ENCODE measurements around the gene ZBTB16.

The ZBTB16 gene

DNA sequence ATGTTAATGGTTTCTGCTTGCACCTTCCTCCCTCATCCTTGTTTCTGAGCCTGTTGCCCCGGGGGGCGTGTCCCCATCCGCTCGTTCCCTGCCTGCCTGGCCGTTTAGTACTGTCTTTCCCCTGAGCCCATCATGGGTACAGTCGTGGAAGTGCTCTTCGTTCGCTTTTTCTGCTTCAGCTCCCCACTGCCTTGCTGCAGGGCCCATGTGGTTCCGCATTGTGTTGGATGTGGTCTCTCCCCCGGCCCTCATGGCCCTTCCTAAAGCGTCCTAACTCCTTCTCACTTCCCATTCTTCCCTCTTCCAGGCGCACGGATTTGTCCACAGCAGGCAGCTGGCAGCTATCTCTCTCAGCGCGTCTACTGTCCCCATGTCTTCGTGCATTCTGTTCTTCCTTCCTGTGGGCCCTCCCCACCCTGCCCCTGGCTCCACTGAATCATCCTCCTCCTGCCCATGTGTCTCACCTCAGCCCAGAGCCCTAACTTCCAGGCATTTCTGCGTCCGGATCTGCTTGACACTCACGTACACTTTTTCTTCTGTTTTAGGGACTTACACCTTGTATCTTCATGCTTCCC lies 98.1 kb downstream of the ZBTB16 start:
- TF ChIP-seq, protein P1, sequence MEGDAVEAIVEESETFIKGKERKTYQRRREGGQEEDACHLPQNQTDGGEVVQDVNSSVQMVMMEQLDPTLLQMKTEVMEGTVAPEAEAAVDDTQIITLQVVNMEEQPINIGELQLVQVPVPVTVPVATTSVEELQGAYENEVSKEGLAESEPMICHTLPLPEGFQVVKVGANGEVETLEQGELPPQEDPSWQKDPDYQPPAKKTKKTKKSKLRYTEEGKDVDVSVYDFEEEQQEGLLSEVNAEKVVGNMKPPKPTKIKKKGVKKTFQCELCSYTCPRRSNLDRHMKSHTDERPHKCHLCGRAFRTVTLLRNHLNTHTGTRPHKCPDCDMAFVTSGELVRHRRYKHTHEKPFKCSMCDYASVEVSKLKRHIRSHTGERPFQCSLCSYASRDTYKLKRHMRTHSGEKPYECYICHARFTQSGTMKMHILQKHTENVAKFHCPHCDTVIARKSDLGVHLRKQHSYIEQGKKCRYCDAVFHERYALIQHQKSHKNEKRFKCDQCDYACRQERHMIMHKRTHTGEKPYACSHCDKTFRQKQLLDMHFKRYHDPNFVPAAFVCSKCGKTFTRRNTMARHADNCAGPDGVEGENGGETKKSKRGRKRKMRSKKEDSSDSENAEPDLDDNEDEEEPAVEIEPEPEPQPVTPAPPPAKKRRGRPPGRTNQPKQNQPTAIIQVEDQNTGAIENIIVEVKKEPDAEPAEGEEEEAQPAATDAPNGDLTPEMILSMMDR (IDR thresholded peaks at IDR 0.05), result no peak
- no peak for DNase-seq (ENCODE audit: low spot score)
- Histone ChIP-seq H3K4me3 (peak overlapping the region; percentile 21), H3K27ac (peak overlapping the region; percentile 98 to 99)

DNA sequence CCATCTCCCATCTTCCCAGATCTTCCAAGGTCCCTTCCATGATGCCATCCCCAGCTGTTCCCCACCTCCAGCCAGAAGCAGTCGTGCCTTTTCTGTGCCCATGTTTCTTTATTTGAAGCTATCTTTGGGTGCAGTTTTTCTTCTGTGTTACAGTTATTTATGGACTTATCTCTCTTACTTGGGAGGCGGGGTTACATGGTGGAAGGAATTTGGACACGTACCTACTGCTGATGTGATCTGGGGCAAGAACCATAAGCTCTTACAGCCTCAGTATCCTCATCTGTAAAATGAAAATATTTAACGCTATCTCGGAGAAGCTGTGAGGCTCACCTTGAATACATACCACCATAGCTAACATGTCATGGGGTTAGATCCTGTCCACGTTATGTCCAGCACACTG lies 98.9 kb downstream of the ZBTB16 start:
- peak overlapping the region; percentile 98 to 99 for H3K27ac ChIP-seq
- TF ChIP-seq, protein P1 (IDR thresholded peaks at IDR 0.05), result no peak

DNA sequence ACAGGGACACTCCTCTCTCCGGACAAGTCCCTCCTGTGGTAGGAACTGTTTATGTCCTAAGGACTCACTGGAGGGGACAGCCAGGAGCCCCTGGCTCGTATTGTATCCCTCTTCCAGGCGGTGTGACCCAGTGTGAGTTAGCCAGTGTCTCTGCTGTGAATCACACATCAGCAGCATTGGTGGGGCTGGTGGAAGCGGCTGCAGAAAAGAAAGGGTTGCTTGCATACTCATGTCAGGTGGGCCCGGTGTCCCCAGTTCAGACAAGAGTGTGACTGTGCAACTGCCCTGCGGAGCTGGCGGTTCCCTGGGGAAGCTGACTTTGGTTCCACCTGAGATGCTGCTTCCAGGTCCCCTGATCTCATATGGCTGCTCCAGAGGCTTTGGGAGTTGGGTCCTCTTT lies 99.4 kb downstream of the ZBTB16 start:
- DNase-seq (ENCODE audit: low spot score), result no peak
- H3K27ac ChIP-seq, result peak overlapping the region; percentile 98 to 99
- peak overlapping the region; percentile 11 for H3K4me3 ChIP-seq
- TF ChIP-seq, protein P1 (IDR thresholded peaks at IDR 0.05), result no peak

More for the DNA sequence above, 98.9 kb downstream of the ZBTB16 start:
- H3K4me3 ChIP-seq, result no peak overlapping the region
- DNase-seq (ENCODE audit: low spot score), result no peak

DNA sequence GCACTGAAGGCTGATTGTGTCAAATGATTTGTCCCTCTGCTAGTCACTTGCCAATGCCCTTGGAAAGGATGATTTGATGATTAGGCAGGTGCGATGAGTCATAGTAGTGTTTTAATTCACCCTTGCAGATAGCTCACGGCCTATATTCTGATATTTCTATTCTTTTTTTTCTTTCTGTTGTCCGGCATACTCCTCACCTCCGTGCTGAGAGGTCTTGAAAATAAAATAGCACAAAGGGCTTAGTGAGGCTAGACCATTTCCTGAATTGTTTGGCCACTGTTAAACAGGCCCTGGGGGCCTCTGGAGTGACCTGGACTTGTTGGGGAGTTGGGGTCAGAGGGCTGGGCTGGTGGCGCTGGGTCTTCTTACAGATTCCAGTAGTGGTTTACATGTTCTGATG lies 99.8 kb downstream of the ZBTB16 start:
- H3K4me3 ChIP-seq, result peak overlapping the region; percentile 35
- DNase-seq (ENCODE audit: low spot score), result no peak
- TF ChIP-seq, protein P1 (IDR thresholded peaks at IDR 0.05), result no peak

DNA sequence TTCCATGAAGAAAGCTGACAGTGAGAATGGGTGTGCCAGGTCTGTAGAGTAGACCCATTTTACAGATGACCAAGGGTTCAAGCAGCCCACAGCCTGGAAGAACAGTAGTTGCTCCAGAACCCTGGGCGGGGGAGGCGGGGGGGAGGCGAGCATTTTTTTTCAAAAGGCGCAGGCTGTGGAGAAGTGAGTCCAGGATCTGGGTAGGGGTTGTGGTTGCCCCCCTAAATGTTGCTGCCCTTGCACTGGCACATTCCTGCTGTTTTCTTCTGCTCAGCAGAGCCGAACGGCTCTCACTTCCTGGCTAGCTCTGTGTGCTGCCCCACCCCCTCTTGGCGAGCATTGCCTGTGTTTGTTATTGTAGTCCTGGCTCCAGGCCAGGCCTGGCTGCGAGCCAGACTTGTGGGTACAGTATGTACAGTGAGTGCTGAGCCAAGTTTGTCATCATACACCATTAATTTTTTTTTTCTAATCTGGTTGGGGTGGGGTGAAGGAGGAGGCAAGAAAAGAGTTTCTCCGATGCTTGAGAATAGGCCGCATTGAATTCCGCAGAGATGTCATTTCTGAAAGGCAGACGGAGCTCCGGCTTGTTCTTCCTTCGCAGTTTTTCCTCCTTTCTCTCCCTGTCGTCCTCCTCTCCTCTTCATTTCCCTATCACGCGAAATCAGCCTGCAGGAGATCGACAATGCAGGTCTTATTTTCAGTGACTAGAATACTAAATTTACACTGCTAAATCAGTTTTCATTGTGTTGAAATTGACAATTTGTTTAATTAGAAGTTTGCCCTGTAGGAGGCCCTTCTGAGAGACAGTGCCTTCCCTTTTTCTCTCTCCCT lies 100.5 kb downstream of the ZBTB16 start:
- TF ChIP-seq, protein P1 (IDR thresholded peaks at IDR 0.05), result no peak
- DNase-seq (ENCODE audit: low spot score), result peak; percentile 99
- Histone ChIP-seq H3K27ac (peak overlapping the region; percentile 98 to 99), H3K4me3 (peak overlapping the region; percentile 58)

More for the DNA sequence above, 99.8 kb downstream of the ZBTB16 start:
- H3K27ac ChIP-seq, result peak overlapping the region; percentile 98 to 99

DNA sequence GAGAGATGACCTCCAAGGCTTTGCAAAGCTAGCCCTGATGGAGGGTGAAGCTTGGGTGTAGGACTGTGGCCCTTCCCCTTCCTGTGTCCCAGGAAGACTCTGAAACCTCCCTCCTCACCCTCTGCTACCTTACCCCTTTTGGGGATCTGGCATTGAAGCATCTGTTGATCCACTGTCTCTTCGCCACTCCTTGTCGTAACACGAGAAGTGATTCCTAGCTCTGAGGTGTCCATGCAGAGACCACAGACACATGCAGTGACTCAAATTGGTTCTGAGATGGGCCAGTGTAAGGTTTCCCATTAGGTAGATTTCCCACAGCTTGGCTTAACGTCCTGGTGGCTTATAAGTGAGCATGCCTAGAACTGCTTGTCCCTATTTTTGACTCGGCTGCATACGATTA lies 101.4 kb downstream of the ZBTB16 start:
- TF ChIP-seq, protein P1 (IDR thresholded peaks at IDR 0.05), result no peak
- DNase-seq (ENCODE audit: low spot score), result no peak
- H3K4me3 ChIP-seq, result peak overlapping the region; percentile 58
- peak overlapping the region; percentile 98 to 99 for H3K27ac ChIP-seq
